Activated CD4-positive, alpha-beta memory T cell treated with anti-CD3 and anti-CD28 coated beads for 36 hours (primary cell): ENCODE data around the gene DENND5A. TPM values are rescaled to one million over a fixed set of nuclear protein-coding genes. Genes with fewer than 3 reads are reported as not detected.
"Not testable (repeated sequence)": the region's sequence is repeated elsewhere in the genome, so short reads cannot be mapped to it uniquely, and the experiment has no call there.

Experiments
- CTCF ChIA-PET: fragments of 350-600 bp; sonication (Branson Sonifier 250); formaldehyde crosslinking; loops from one replicate; lab custom pipeline; 2021; ENCODE audit warnings: antibody characterized with exemption, inconsistent platforms; lab: Charles Lee
- POLR2A ChIA-PET: fragments of 350-600 bp; sonication (Branson Sonifier 250); formaldehyde crosslinking; loops from one replicate; lab custom pipeline; 2021; ENCODE audit warnings: antibody characterized with exemption; lab: Charles Lee
- DNase-seq: peaks from one replicate; pipeline ENCODE4 v3.0.0-alpha.2; 2020
- H3K27ac Mint-ChIP-seq: one replicate; pipeline ENCODE4 v1.8.0; 2021; ENCODE audit warnings: mixed read lengths
- H3K27me3 Mint-ChIP-seq: one replicate; pipeline ENCODE4 v1.8.0; 2021; ENCODE audit warnings: mixed read lengths
- H3K36me3 Mint-ChIP-seq: one replicate; pipeline ENCODE4 v1.8.0; 2021; ENCODE audit warnings: mixed read lengths
- H3K4me1 Mint-ChIP-seq: one replicate; pipeline ENCODE4 v1.8.0; 2021; ENCODE audit warnings: low read depth, mixed read lengths
- H3K4me3 Mint-ChIP-seq: one replicate; pipeline ENCODE4 v1.8.0; 2021; ENCODE audit warnings: mild to moderate bottlenecking, mixed read lengths
- H3K9me3 Mint-ChIP-seq: one replicate; pipeline ENCODE4 v1.8.0; 2021; ENCODE audit warnings: mixed read lengths
- intact Hi-C: fragments of 100-400 bp; cut with micrococcal nuclease; formaldehyde crosslinking; loops from one replicate; pipeline ENCODE4 v1.15.1; 2023
- total RNA-seq, 2 experiments: library from RNA; stranded (reverse); gene quantifications; one replicate each; pipeline ENCODE4 v1.2.3, GENCODE V29; 2021

Gene DENND5A
- total RNA-seq, 2 experiments from 2014 or later, result 41.3 to 41.9 TPM

- DNase-seq, result peak; percentile 16
- Mint-ChIP-seq H3K9me3 (no peaks in the 10 kb centered on the region), H3K4me1 (peaks cover 53% of the 10 kb centered on the region), H3K27me3 (no peaks in the 10 kb centered on the region), H3K36me3 (peaks cover 2% of the 10 kb centered on the region), H3K4me3 (peak overlapping the region; percentile 21), H3K27ac (peak overlapping the region; percentile 75)
- CTCF ChIA-PET, result interaction anchor here (0.6 to 2.1 kb wide), 3 partner anchors 44 to 298 kb away, joined by 3 to 7 read pairs (median 3); no protein-coding TSS in a partner anchor
- intact Hi-C loops, result loop anchor here (1.0 to 5.0 kb wide), 7 partner anchors 8 to 152 kb away; partner anchors contain the start of gene TMEM41B
- POLR2A ChIA-PET, result interaction anchor here (0.7 to 3.3 kb wide), 5 partner anchors 18 to 72 kb away, joined by 3 to 11 read pairs (median 4); partner anchors contain the start of gene DENND5A
These were observed 56.2 kb downstream of the DENND5A start for GRCh38 chr11:9208726-9209501.

- DNase-seq, result no peak
- Mint-ChIP-seq H3K4me3 (no peak overlapping the region), H3K27me3 (no peaks in the 10 kb centered on the region), H3K4me1 (peaks cover 50% of the 10 kb centered on the region), H3K27ac (no peak overlapping the region), H3K36me3 (peaks cover 11% of the 10 kb centered on the region), H3K9me3 (no peaks in the 10 kb centered on the region)
- POLR2A ChIA-PET, result no interaction called here
- intact Hi-C loops, result loop anchor here (5.0 kb wide), 1 partner anchor 40 kb away; no protein-coding TSS in a partner anchor
- CTCF ChIA-PET, result no interaction called here
These were observed 57.9 kb downstream of the DENND5A start for GRCh38 chr11:9207229-9207628.

GRCh38 chr11:9206496-9206895 lies 58.7 kb downstream of the DENND5A start:
- ChIA-PET CTCF (no interaction called here), POLR2A (interaction anchor here (0.6 kb wide), 1 partner anchor 44 kb away, joined by 4 read pairs; no protein-coding TSS in a partner anchor)
- intact Hi-C loops, result loop anchor here (5.0 kb wide), 1 partner anchor 39 kb away; no protein-coding TSS in a partner anchor
- peaks cover 48% of the 10 kb centered on the region for H3K4me1 Mint-ChIP-seq
- DNase-seq, result no peak
- no peak overlapping the region for H3K27ac Mint-ChIP-seq
- H3K36me3 Mint-ChIP-seq, result peaks cover 15% of the 10 kb centered on the region
- H3K27me3 Mint-ChIP-seq, result no peaks in the 10 kb centered on the region
- H3K4me3 Mint-ChIP-seq, result no peak overlapping the region
- no peaks in the 10 kb centered on the region for H3K9me3 Mint-ChIP-seq

GRCh38 chr11:9203691-9204311 lies 61.3 kb downstream of the DENND5A start:
- Mint-ChIP-seq H3K27me3 (no peaks in the 10 kb centered on the region), H3K4me1 (peaks cover 23% of the 10 kb centered on the region), H3K4me3 (no peak overlapping the region), H3K27ac (no peak overlapping the region), H3K9me3 (no peaks in the 10 kb centered on the region), H3K36me3 (peaks cover 13% of the 10 kb centered on the region)
- DNase-seq, result no peak
- ChIA-PET POLR2A (interaction anchor here (0.6 to 0.7 kb wide), 2 partner anchors 34 to 51 kb away, joined by 3 to 5 read pairs; no protein-coding TSS in a partner anchor), CTCF (interaction anchor here (0.6 kb wide), 1 partner anchor 28 kb away, joined by 3 read pairs; no protein-coding TSS in a partner anchor)
- intact Hi-C loops, result no loop called here

GRCh38 chr11:9201372-9202162 lies 63.6 kb downstream of the DENND5A start:
- Mint-ChIP-seq H3K36me3 (peaks cover 13% of the 10 kb centered on the region), H3K4me1 (peaks cover 9% of the 10 kb centered on the region), H3K4me3 (no peak overlapping the region), H3K27me3 (no peaks in the 10 kb centered on the region), H3K9me3 (no peaks in the 10 kb centered on the region), H3K27ac (no peak overlapping the region)
- DNase-seq, result no peak
- intact Hi-C loops, result loop anchor here (1.0 kb wide), 1 partner anchor 8 kb away; no protein-coding TSS in a partner anchor
- POLR2A ChIA-PET, result no interaction called here
- CTCF ChIA-PET, result interaction anchor here (0.7 kb wide), 1 partner anchor 38 kb away, joined by 3 read pairs; no protein-coding TSS in a partner anchor

GRCh38 chr11:9200471-9200870 lies 64.7 kb downstream of the DENND5A start:
- H3K27ac Mint-ChIP-seq, result no peak overlapping the region
- intact Hi-C loops, result no loop called here
- no peaks in the 10 kb centered on the region for H3K9me3 Mint-ChIP-seq
- peaks cover 9% of the 10 kb centered on the region for H3K4me1 Mint-ChIP-seq
- no peak overlapping the region for H3K4me3 Mint-ChIP-seq
- no peak for DNase-seq
- no peaks in the 10 kb centered on the region for H3K27me3 Mint-ChIP-seq
- CTCF ChIA-PET, result no interaction called here
- POLR2A ChIA-PET, result no interaction called here
- peaks cover 13% of the 10 kb centered on the region for H3K36me3 Mint-ChIP-seq

- Mint-ChIP-seq H3K4me3 (no peak overlapping the region), H3K9me3 (no peaks in the 10 kb centered on the region), H3K4me1 (no peaks in the 10 kb centered on the region), H3K27ac (no peak overlapping the region), H3K36me3 (peaks cover 26% of the 10 kb centered on the region), H3K27me3 (no peaks in the 10 kb centered on the region)
- intact Hi-C loops, result no loop called here
- POLR2A ChIA-PET, result no interaction called here
- CTCF ChIA-PET, result interaction anchor here (1.0 kb wide), 1 partner anchor 564 kb away, joined by 3 read pairs; no protein-coding TSS in a partner anchor
- no peak for DNase-seq
These were observed 71.8 kb downstream of the DENND5A start for GRCh38 chr11:9193316-9193715.

GRCh38 chr11:9192561-9192960 lies 72.6 kb downstream of the DENND5A start:
- Mint-ChIP-seq H3K9me3 (no peaks in the 10 kb centered on the region), H3K27ac (no peak overlapping the region), H3K4me1 (no peaks in the 10 kb centered on the region), H3K4me3 (no peak overlapping the region), H3K36me3 (peaks cover 30% of the 10 kb centered on the region), H3K27me3 (no peaks in the 10 kb centered on the region)
- POLR2A ChIA-PET, result no interaction called here
- CTCF ChIA-PET, result no interaction called here
- intact Hi-C loops, result no loop called here
- no peak for DNase-seq

GRCh38 chr11:9190326-9191016 lies 74.7 kb downstream of the DENND5A start:
- H3K27me3 Mint-ChIP-seq, H3K4me1 Mint-ChIP-seq, H3K4me3 Mint-ChIP-seq, DNase-seq, H3K27ac Mint-ChIP-seq, intact Hi-C loops, CTCF ChIA-PET, H3K9me3 Mint-ChIP-seq: not testable (repeated sequence)
- POLR2A ChIA-PET, result interaction anchor here (0.8 kb wide), 1 partner anchor 19 kb away, joined by 3 read pairs; no protein-coding TSS in a partner anchor
- peaks cover 30% of the 10 kb centered on the region for H3K36me3 Mint-ChIP-seq

GRCh38 chr11:9188860-9189259 lies 76.3 kb downstream of the DENND5A start:
- POLR2A ChIA-PET, H3K4me1 Mint-ChIP-seq, CTCF ChIA-PET, DNase-seq, H3K4me3 Mint-ChIP-seq, H3K9me3 Mint-ChIP-seq, H3K27me3 Mint-ChIP-seq, intact Hi-C loops, H3K27ac Mint-ChIP-seq: not testable (repeated sequence)
- peaks cover 28% of the 10 kb centered on the region for H3K36me3 Mint-ChIP-seq

GRCh38 chr11:9187616-9188015 lies 77.5 kb downstream of the DENND5A start:
- H3K4me3 Mint-ChIP-seq, result no peak overlapping the region
- H3K4me1 Mint-ChIP-seq, result no peaks in the 10 kb centered on the region
- peaks cover 23% of the 10 kb centered on the region for H3K36me3 Mint-ChIP-seq
- no peak overlapping the region for H3K27ac Mint-ChIP-seq
- ChIA-PET POLR2A (no interaction called here), CTCF (interaction anchor here (0.5 kb wide), 1 partner anchor 304 kb away, joined by 3 read pairs; no protein-coding TSS in a partner anchor)
- intact Hi-C loops, result no loop called here
- no peaks in the 10 kb centered on the region for H3K27me3 Mint-ChIP-seq
- no peak for DNase-seq
- H3K9me3 Mint-ChIP-seq, result no peaks in the 10 kb centered on the region
